ENCODE data around the gene NR6A1. TPM values are rescaled to one million over a fixed set of nuclear protein-coding genes. Genes with fewer than 3 reads are reported as not detected.

NR6A1 gene
- total and polyA plus RNA-seq, 2 of the 8 experiments (the other 6 are each of a cell fraction or from before 2014, with no cell fraction given) = 93.2 to 237 TPM

GRCh38 chr9:124805186-124805585, 34.1 kb upstream of the NR6A1 start:
- Histone ChIP-seq H3K4me2 (ENCODE audit: insufficient read depth in 1 of 2, low read depth in 2 of 2, low read length in 2 of 2) (no peak overlapping the region), H2BK5ac (ENCODE audit: low read depth, low read length) (no peak overlapping the region), H2BK15ac (ENCODE audit: low read length) (no peak overlapping the region), H2AK5ac (ENCODE audit: low read depth, low read length) (no peak overlapping the region), H3K18ac (ENCODE audit: extremely low read depth, low read length) (no peak overlapping the region), H2AFZ (ENCODE audit: low read length) (no peak overlapping the region), H3K79me1 (ENCODE audit: low read depth, low read length) (no peaks in the 10 kb centered on the region), H4K8ac (ENCODE audit: extremely low read depth, insufficient read depth, low read length) (no peak overlapping the region), H2BK20ac (ENCODE audit: low read length) (no peak overlapping the region), H4K20me1 (replicated peaks in 1 of 2; ENCODE audit: control insufficient read depth in 1 of 2, insufficient read depth in 2 of 2, low read length in 2 of 2) (no peaks in the 10 kb centered on the region), H3K27me3 (replicated peaks in 1 of 4; ENCODE audit: control insufficient read depth in 3 of 4, extremely low read depth in 1 of 4, insufficient read depth in 3 of 4, low read length in 3 of 4) (no peaks in the 10 kb centered on the region), H3K23ac (ENCODE audit: insufficient read length) (no peak overlapping the region), H3K79me2 (ENCODE audit: control insufficient read depth in 1 of 2, insufficient read depth in 2 of 2, low read length in 2 of 2) (no peaks in the 10 kb centered on the region), H3K4ac (replicated peaks; ENCODE audit: insufficient read length, low read depth, low read length) (no peak overlapping the region), H2BK12ac (ENCODE audit: low read depth, low read length) (no peak overlapping the region), H3K9me3 (ENCODE audit: insufficient read depth in 2 of 2, low read depth in 1 of 2, low read length in 1 of 2) (no peaks in the 10 kb centered on the region), H3K4me1 (replicated peaks in 1 of 4; ENCODE audit: control insufficient read depth in 3 of 4, insufficient read depth in 4 of 4, low read length in 3 of 4) (peaks cover 0 to 5% (median 0%) of the 10 kb centered on the region in 4 experiments; a peak in 1 of 7 replicates), H3K27ac (ENCODE audit: low read depth, low read length) (no peak overlapping the region), H4K91ac (replicated peaks; ENCODE audit: insufficient read length, low read length) (no peak overlapping the region), H3K14ac (ENCODE audit: insufficient read length) (no peak overlapping the region), H3K36me3 (ENCODE audit: control insufficient read depth in 2 of 4, insufficient read depth in 4 of 4, low read length in 3 of 4) (no peaks in the 10 kb centered on the region), H3K9ac (replicated peaks in 1 of 4; ENCODE audit: extremely low read depth in 1 of 4, low read depth in 3 of 4, low read length in 3 of 4) (no peak overlapping the region), H3K23me2 (ENCODE audit: low read depth, low read length) (no peaks in the 10 kb centered on the region), H3K56ac (replicated peaks; ENCODE audit: insufficient read length, low read depth, low read length) (no peak overlapping the region), H4K5ac (ENCODE audit: insufficient read length, low read depth, low read length) (no peak overlapping the region), H3K4me3 (ENCODE audit: extremely low read depth in 1 of 4, insufficient read depth in 2 of 4, low read depth in 3 of 4, low read length in 4 of 4) (no peak overlapping the region), H2BK120ac (replicated peaks; ENCODE audit: low read depth, low read length) (no peak overlapping the region)
- DNase-seq (ENCODE audit: low read depth in 1 of 2, low spot score in 2 of 2) = no peak
- ChIA-PET POLR2A (ENCODE audit: partially characterized antibody) (no interaction called here), CTCF (ENCODE audit: partially characterized antibody) (interaction anchor here (11.7 to 65.2 kb wide), 2 partner anchors 30 to 45 kb away, joined by 174 to 1529 read pairs; partner anchors contain the start of genes ARPC5L, NR6A1, OLFML2A and RPL35)
- WGBS, 2 experiments (ENCODE audit: extremely low coverage in 1 of 2, insufficient coverage in 1 of 2, insufficient read length in 1 of 2, insufficient replicate concordance in 2 of 2, low coverage in 1 of 2, low lambda C conversion rate in 2 of 2, missing lambda C conversion rate in 1 of 2) = 89% methylated on average over 4 of the region's 4 CpGs; no CpG with 5 or more reads in 1 of the 2 experiments
- TF ChIP-seq KDM1A (IDR thresholded peaks at IDR 0.05; ENCODE audit: borderline replicate concordance, low read length) (no peak), TBP (IDR thresholded peaks at IDR 0.05; ENCODE audit: low read depth, low read length) (no peak), TAF1 (IDR thresholded peaks at IDR 0.05; ENCODE audit: low read depth, low read length) (no peak), CBX8 (IDR thresholded peaks at IDR 0.05; ENCODE audit: borderline replicate concordance, low read depth, low read length) (no peak), BRCA1 (IDR thresholded peaks at IDR 0.05; ENCODE audit: low read depth, low read length) (no peak), HDAC2 (IDR thresholded peaks at IDR 0.05; ENCODE audit: borderline replicate concordance in 1 of 2, low read depth in 2 of 2, low read length in 2 of 2) (no peak), JUND (IDR thresholded peaks at IDR 0.05; ENCODE audit: low read length) (no peak), CHD2 (IDR thresholded peaks at IDR 0.05; ENCODE audit: low read length) (no peak), NANOG (IDR thresholded peaks at IDR 0.05; ENCODE audit: insufficient read depth, low read depth, low read length, poor library complexity, severe bottlenecking) (no peak), POU5F1 (IDR thresholded peaks at IDR 0.05; ENCODE audit: low read depth, low read length) (no peak), ATF3 (IDR thresholded peaks at IDR 0.05; ENCODE audit: insufficient read depth, low read depth, low read length) (no peak), SAP30 (IDR thresholded peaks at IDR 0.05; ENCODE audit: insufficient read depth, insufficient replicate concordance, low read length) (no peak), TCF12 (IDR thresholded peaks at IDR 0.05; ENCODE audit: low read depth, low read length) (no peak)
- no peak for FAIRE-seq

All from H1 (cell line).